ENCODE results near the gene ALG9. TPM values are rescaled to one million over a fixed set of nuclear protein-coding genes. Genes with fewer than 3 reads are reported as not detected.

Gene ALG9
- total RNA-seq (26.5 and 30.9 TPM in 2 replicates), polyA plus RNA-seq (33.4 and 43.8 TPM in 2 replicates), polyA minus RNA-seq (ENCODE audit: low replicate concordance) (41.0 and 47.9 TPM in 2 replicates)
- 24.0 and 29.0 TPM in 2 replicates for polyA plus RNA-seq (2012)

- no peaks in the 10 kb centered on the region for H3K9me3 ChIP-seq (ENCODE audit: control insufficient read depth, insufficient read depth, low read depth, low read length)
- H3K27ac ChIP-seq (ENCODE audit: insufficient read depth, low read length) = peak within 1 kb of the TSS; percentile 51
- H3K4me2 ChIP-seq (ENCODE audit: extremely low read depth, insufficient read depth, low read length) = peak within 1 kb of the TSS; percentile 91
- H3K9ac ChIP-seq (ENCODE audit: insufficient read depth, low read length) = peak within 1 kb of the TSS; percentile 76
- peaks cover 3% of the 10 kb centered on the region for H3K36me3 ChIP-seq (ENCODE audit: control insufficient read depth, insufficient read depth, low read length)
- H3K4me3 ChIP-seq (replicated peaks in 1 of 4; ENCODE audit: control extremely low read depth in 1 of 4, insufficient read depth in 1 of 4, low read depth in 3 of 4, low read length in 4 of 4) = peak within 1 kb of the TSS; percentile 52 to 90 (median 72)
- no peaks in the 10 kb centered on the region for H3K4me1 ChIP-seq (ENCODE audit: control insufficient read depth, extremely low read depth, insufficient read depth, low read length)
- H3K27me3 ChIP-seq (ENCODE audit: control insufficient read depth, insufficient read depth, low read length) = no peaks in the 10 kb centered on the region
- peak; percentile 85 to 88 for DNase-seq (ENCODE audit: low read depth in 2 of 2)
- H2AFZ ChIP-seq (ENCODE audit: low read length) = peak within 1 kb of the TSS; percentile 96
- no peaks in the 10 kb centered on the region for H4K20me1 ChIP-seq (ENCODE audit: control insufficient read depth, extremely low read depth, insufficient read depth, low read length)
- no peak for TF ChIP-seq EZH2 (IDR thresholded peaks at IDR 0.05; ENCODE audit: low read length, missing control alignments)
- peak; percentile 25 to 44 for TF ChIP-seq CTCF (conservative IDR thresholded peaks at IDR 0.05 in 1 of 2, IDR thresholded peaks at IDR 0.05 in 1 of 2; ENCODE audit: low read depth in 1 of 2, low read length in 2 of 2)
- peaks cover 3% of the 10 kb centered on the region for H3K79me2 ChIP-seq (ENCODE audit: control insufficient read depth, insufficient read depth, low read length)
Measured at GRCh38 chr11:111870886-111871692, at the start of gene ALG9. Gene ALG9 (minus strand): TSS chr11:111871581. CDS start chr11:111871482, 99 bp downstream.

DNA sequence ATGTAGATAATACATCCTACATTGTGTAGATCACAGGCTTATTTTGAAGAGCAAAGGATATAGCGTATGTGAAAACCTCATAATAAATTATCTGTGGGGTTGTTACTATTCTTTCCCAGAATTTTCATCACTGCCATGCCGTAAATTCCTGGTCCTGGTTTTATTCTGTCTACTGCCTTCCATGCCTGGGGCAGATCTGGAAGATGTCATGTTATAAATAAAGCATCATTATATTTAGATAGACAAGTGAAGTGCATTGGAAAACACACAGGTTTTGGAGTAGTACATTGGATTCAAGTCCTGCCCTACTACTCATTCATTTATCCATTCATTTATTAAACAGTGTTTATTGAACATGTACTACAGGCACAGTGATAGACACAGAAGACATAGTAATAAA lies 49.5 kb upstream of the ALG9 start:
- H3K36me3 ChIP-seq (ENCODE audit: control insufficient read depth, insufficient read depth, low read length) = no peaks in the 10 kb centered on the region
- DNase-seq (ENCODE audit: low read depth in 2 of 2) = no peak
- no peaks in the 10 kb centered on the region for H4K20me1 ChIP-seq (ENCODE audit: control insufficient read depth, extremely low read depth, insufficient read depth, low read length)
- no peaks in the 10 kb centered on the region for H3K79me2 ChIP-seq (ENCODE audit: control insufficient read depth, insufficient read depth, low read length)
- no peak overlapping the region for H2AFZ ChIP-seq (ENCODE audit: low read length)
- no peaks in the 10 kb centered on the region for H3K27me3 ChIP-seq (ENCODE audit: control insufficient read depth, insufficient read depth, low read length)
- TF ChIP-seq CTCF (conservative IDR thresholded peaks at IDR 0.05 in 1 of 2, IDR thresholded peaks at IDR 0.05 in 1 of 2; ENCODE audit: low read depth in 1 of 2, low read length in 2 of 2) (no peak), EZH2 (IDR thresholded peaks at IDR 0.05; ENCODE audit: low read length, missing control alignments) (no peak)
- no peak overlapping the region for H3K4me3 ChIP-seq (replicated peaks in 1 of 4; ENCODE audit: control extremely low read depth in 1 of 4, insufficient read depth in 1 of 4, low read depth in 3 of 4, low read length in 4 of 4)
- peaks cover 11% of the 10 kb centered on the region for H3K4me1 ChIP-seq (ENCODE audit: control insufficient read depth, extremely low read depth, insufficient read depth, low read length)
- H3K4me2 ChIP-seq (ENCODE audit: extremely low read depth, insufficient read depth, low read length) = no peak overlapping the region
- no peaks in the 10 kb centered on the region for H3K9me3 ChIP-seq (ENCODE audit: control insufficient read depth, insufficient read depth, low read depth, low read length)
- H3K9ac ChIP-seq (ENCODE audit: insufficient read depth, low read length) = no peak overlapping the region
- H3K27ac ChIP-seq (ENCODE audit: insufficient read depth, low read length) = no peak overlapping the region

- Histone ChIP-seq H3K4me3 (replicated peaks in 1 of 4; ENCODE audit: control extremely low read depth in 1 of 4, insufficient read depth in 1 of 4, low read depth in 3 of 4, low read length in 4 of 4) (no peak within 1 kb of the TSS), H3K4me2 (ENCODE audit: extremely low read depth, insufficient read depth, low read length) (no peak within 1 kb of the TSS), H2AFZ (ENCODE audit: low read length) (peak within 1 kb of the TSS; percentile 71), H4K20me1 (ENCODE audit: control insufficient read depth, extremely low read depth, insufficient read depth, low read length) (no peaks in the 10 kb centered on the region), H3K79me2 (ENCODE audit: control insufficient read depth, insufficient read depth, low read length) (no peaks in the 10 kb centered on the region), H3K9me3 (ENCODE audit: control insufficient read depth, insufficient read depth, low read depth, low read length) (no peaks in the 10 kb centered on the region), H3K27ac (ENCODE audit: insufficient read depth, low read length) (peak within 1 kb of the TSS; percentile 8), H3K36me3 (ENCODE audit: control insufficient read depth, insufficient read depth, low read length) (no peaks in the 10 kb centered on the region), H3K27me3 (ENCODE audit: control insufficient read depth, insufficient read depth, low read length) (no peaks in the 10 kb centered on the region), H3K9ac (ENCODE audit: insufficient read depth, low read length) (no peak within 1 kb of the TSS), H3K4me1 (ENCODE audit: control insufficient read depth, extremely low read depth, insufficient read depth, low read length) (peaks cover 13% of the 10 kb centered on the region)
- peak in 1 of 2 donors; percentile 37 for DNase-seq (ENCODE audit: low read depth in 2 of 2)
- no peak for TF ChIP-seq CTCF (conservative IDR thresholded peaks at IDR 0.05 in 1 of 2, IDR thresholded peaks at IDR 0.05 in 1 of 2; ENCODE audit: low read depth in 1 of 2, low read length in 2 of 2)
- no peak for TF ChIP-seq EZH2 (IDR thresholded peaks at IDR 0.05; ENCODE audit: low read length, missing control alignments)
Measured at GRCh38 chr11:111918390-111919256, 47.2 kb upstream of the ALG9 start, which contains the start of gene C11orf52. Gene C11orf52 (plus strand): TSS chr11:111918913. CDS start chr11:111918973, 60 bp downstream.
